ENCODE data around the gene GREM1. TPM values are rescaled to one million over a fixed set of nuclear protein-coding genes. Genes with fewer than 3 reads are reported as not detected.

GREM1 gene
- total RNA-seq, 1 experiment from 2014 or later = 1.1 TPM

DNA sequence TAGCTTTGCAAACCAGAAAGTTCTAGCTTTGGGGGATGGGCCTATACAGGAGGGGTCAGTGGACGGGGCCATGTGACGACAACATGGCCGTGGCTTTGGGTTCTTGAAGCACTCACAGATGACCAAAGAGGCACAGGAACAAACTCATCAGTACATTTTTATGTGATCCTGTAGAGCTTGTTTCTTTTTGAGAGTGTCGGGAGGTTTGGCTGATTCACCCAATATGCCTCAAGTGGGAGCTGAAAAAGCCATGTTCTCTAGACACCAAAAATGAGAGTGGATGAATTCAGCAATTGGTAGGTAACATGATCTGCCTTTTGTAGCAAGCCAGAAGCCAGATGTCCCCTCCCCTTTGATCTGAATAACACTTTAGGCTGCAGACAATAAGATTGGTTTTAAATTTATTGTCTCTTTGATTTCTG lies 30.1 kb downstream of the GREM1 start:
- H4K5ac ChIP-seq (ENCODE audit: insufficient read length, low read depth, low read length) = no peak overlapping the region
- no peaks in the 10 kb centered on the region for H3K23me2 ChIP-seq (ENCODE audit: insufficient read length, low read depth, low read length, poor library complexity, severe bottlenecking)
- no peak overlapping the region for H3K4me2 ChIP-seq (ENCODE audit: insufficient read depth, insufficient read length, low read length)
- H2BK120ac ChIP-seq (ENCODE audit: low read depth, low read length, poor library complexity, severe bottlenecking) = no peak overlapping the region
- H3K27me3 ChIP-seq (ENCODE audit: insufficient read depth, low read length) = no peaks in the 10 kb centered on the region
- no CpG with 5 or more reads among the region's 4 CpGs for WGBS (ENCODE audit: extremely low coverage, insufficient read length, low lambda C conversion rate)
- no peaks in the 10 kb centered on the region for H3K79me2 ChIP-seq (ENCODE audit: insufficient read depth, low read length)
- H3K9ac ChIP-seq (ENCODE audit: extremely low read depth, insufficient read length, low read length) = no peak overlapping the region
- H3K4me1 ChIP-seq (ENCODE audit: insufficient read depth, low read length) = peaks cover 3% of the 10 kb centered on the region; the same call in 1 of the 2 replicates
- no peaks in the 10 kb centered on the region for H3K36me3 Mint-ChIP-seq (ENCODE audit: insufficient read depth in 1 of 3, low read depth in 3 of 3)
- TF ChIP-seq, protein P1, sequence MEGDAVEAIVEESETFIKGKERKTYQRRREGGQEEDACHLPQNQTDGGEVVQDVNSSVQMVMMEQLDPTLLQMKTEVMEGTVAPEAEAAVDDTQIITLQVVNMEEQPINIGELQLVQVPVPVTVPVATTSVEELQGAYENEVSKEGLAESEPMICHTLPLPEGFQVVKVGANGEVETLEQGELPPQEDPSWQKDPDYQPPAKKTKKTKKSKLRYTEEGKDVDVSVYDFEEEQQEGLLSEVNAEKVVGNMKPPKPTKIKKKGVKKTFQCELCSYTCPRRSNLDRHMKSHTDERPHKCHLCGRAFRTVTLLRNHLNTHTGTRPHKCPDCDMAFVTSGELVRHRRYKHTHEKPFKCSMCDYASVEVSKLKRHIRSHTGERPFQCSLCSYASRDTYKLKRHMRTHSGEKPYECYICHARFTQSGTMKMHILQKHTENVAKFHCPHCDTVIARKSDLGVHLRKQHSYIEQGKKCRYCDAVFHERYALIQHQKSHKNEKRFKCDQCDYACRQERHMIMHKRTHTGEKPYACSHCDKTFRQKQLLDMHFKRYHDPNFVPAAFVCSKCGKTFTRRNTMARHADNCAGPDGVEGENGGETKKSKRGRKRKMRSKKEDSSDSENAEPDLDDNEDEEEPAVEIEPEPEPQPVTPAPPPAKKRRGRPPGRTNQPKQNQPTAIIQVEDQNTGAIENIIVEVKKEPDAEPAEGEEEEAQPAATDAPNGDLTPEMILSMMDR (conservative IDR thresholded peaks at IDR 0.05) = no peak
- H3T11ph ChIP-seq (ENCODE audit: low read length) = no peak overlapping the region
- H2AK5ac ChIP-seq (ENCODE audit: insufficient read length, low read length) = no peak overlapping the region
- H3K4me3 Mint-ChIP-seq = no peak overlapping the region
- no peak overlapping the region for H3K56ac ChIP-seq (ENCODE audit: insufficient read length, low read depth, low read length)
- no peaks in the 10 kb centered on the region for H3K27me3 Mint-ChIP-seq (ENCODE audit: low read depth)
- H4K8ac ChIP-seq (replicated peaks; ENCODE audit: insufficient read length, low read depth, low read length) = no peak overlapping the region
- no peak overlapping the region for H2BK5ac ChIP-seq (ENCODE audit: insufficient read length, low read length)
- H3K79me1 ChIP-seq (ENCODE audit: insufficient read depth, low read depth, low read length, poor library complexity, severe bottlenecking) = no peaks in the 10 kb centered on the region
- H4K20me1 ChIP-seq (ENCODE audit: control insufficient read depth, insufficient read depth, insufficient read length) = no peaks in the 10 kb centered on the region
- no peaks in the 10 kb centered on the region for H3K9me3 Mint-ChIP-seq
- H3K4ac ChIP-seq (ENCODE audit: low read depth, low read length) = no peak overlapping the region
- H2BK12ac ChIP-seq (ENCODE audit: insufficient read length, low read depth, low read length) = no peak overlapping the region
- no peaks in the 10 kb centered on the region for H3K9me3 ChIP-seq (ENCODE audit: control insufficient read depth, low read depth, low read length)
- H3K27ac ChIP-seq (ENCODE audit: insufficient read length, low read depth, low read length) = no peak overlapping the region
- H2AFZ ChIP-seq (ENCODE audit: low read length) = no peak overlapping the region
- H3K18ac ChIP-seq (ENCODE audit: insufficient read length, low read depth, low read length) = no peak overlapping the region
- peaks cover 8% of the 10 kb centered on the region in 2 experiments; a peak in 3 of 4 replicates for H3K4me1 Mint-ChIP-seq
- no peak for DNase-seq
- no peak overlapping the region for H2BK15ac ChIP-seq (ENCODE audit: low read depth, low read length)
- H3K23ac ChIP-seq (ENCODE audit: insufficient read length, low read depth, low read length) = no peak overlapping the region
- no peak overlapping the region for H3K27ac Mint-ChIP-seq
- no peak overlapping the region for H4K91ac ChIP-seq (ENCODE audit: insufficient read length, low read depth, low read length)
- no peak overlapping the region for H2BK20ac ChIP-seq (ENCODE audit: low read depth, low read length, poor library complexity, severe bottlenecking)
- no peak overlapping the region for H3K14ac ChIP-seq (ENCODE audit: insufficient read depth, low read length)

All from H9 (cell line).